ENCODE data around the gene ZCCHC9.

The ZCCHC9 gene

GRCh38 chr5:81305785-81306184 is 4.4 kb downstream of the ZCCHC9 start:
- no peak overlapping the region for H3K4me3 ChIP-seq (ENCODE audit: low read depth, low read length)
- DNase-seq (ENCODE audit: low read depth): no peak
- no peak for TF ChIP-seq CTCF (IDR thresholded peaks at IDR 0.05; ENCODE audit: control insufficient read depth, extremely low read depth, insufficient read depth)

GRCh38 chr5:81308836-81309235 is 7.4 kb downstream of the ZCCHC9 start:
- no peak overlapping the region for H3K4me3 ChIP-seq (ENCODE audit: low read depth, low read length)
- TF ChIP-seq CTCF (IDR thresholded peaks at IDR 0.05; ENCODE audit: control insufficient read depth, extremely low read depth, insufficient read depth): no peak
- no peak for DNase-seq (ENCODE audit: low read depth)

- DNase-seq (ENCODE audit: low read depth): no peak
- TF ChIP-seq CTCF (IDR thresholded peaks at IDR 0.05; ENCODE audit: control insufficient read depth, extremely low read depth, insufficient read depth): no peak
- no peak overlapping the region for H3K4me3 ChIP-seq (ENCODE audit: low read depth, low read length)
These were observed 9.1 kb downstream of the ZCCHC9 start for GRCh38 chr5:81310402-81311063.

GRCh38 chr5:81313278-81313677 is 11.9 kb downstream of the ZCCHC9 start:
- TF ChIP-seq CTCF (IDR thresholded peaks at IDR 0.05; ENCODE audit: control insufficient read depth, extremely low read depth, insufficient read depth): no peak
- no peak for DNase-seq (ENCODE audit: low read depth)
- H3K4me3 ChIP-seq (ENCODE audit: low read depth, low read length): no peak overlapping the region

GRCh38 chr5:81313686-81314085 is 12.3 kb downstream of the ZCCHC9 start:
- no peak for TF ChIP-seq CTCF (IDR thresholded peaks at IDR 0.05; ENCODE audit: control insufficient read depth, extremely low read depth, insufficient read depth)
- no peak for DNase-seq (ENCODE audit: low read depth)

GRCh38 chr5:81314581-81314980 is 13.2 kb downstream of the ZCCHC9 start:
- no peak for TF ChIP-seq CTCF (IDR thresholded peaks at IDR 0.05; ENCODE audit: control insufficient read depth, extremely low read depth, insufficient read depth)
- DNase-seq (ENCODE audit: low read depth): no peak
- H3K4me3 ChIP-seq (ENCODE audit: low read depth, low read length): no peak overlapping the region

More at GRCh38 chr5:81313686-81314085, 12.3 kb downstream of the ZCCHC9 start:
- H3K4me3 ChIP-seq (ENCODE audit: low read depth, low read length): no peak overlapping the region

GRCh38 chr5:81315336-81315735 is 13.9 kb downstream of the ZCCHC9 start:
- H3K4me3 ChIP-seq (ENCODE audit: low read depth, low read length): no peak overlapping the region
- no peak for DNase-seq (ENCODE audit: low read depth)
- TF ChIP-seq CTCF (IDR thresholded peaks at IDR 0.05; ENCODE audit: control insufficient read depth, extremely low read depth, insufficient read depth): no peak
